RWPE2 (cell line): ENCODE data around the gene USP21.

Experiments used
- ATAC-seq: fragments of 200-7000 bp; cut with Tn5 transposase; 3 replicates; pipeline ENCODE4 v1.9.1; 2021; ENCODE audit warnings: low read depth
- DNase-seq: peaks from one replicate; pipeline ENCODE4 v3.0.0-alpha.2; 2020; ENCODE audit warnings: low spot score
- H3K27ac ChIP-seq: fragments of 450-650 bp; 2 replicates; pipeline ENCODE4 v1.5.1; 2017; ENCODE audit warnings: mild to moderate bottlenecking; ENCODE audit not compliant: poor library complexity, severe bottlenecking
- H3K27me3 ChIP-seq: fragments of 250-450 bp; sonication (Bioruptor Pico); 2 replicates; pipeline ENCODE4 v1.5.1; 2021; ENCODE audit warnings: mild to moderate bottlenecking, moderate library complexity; ENCODE audit not compliant: insufficient read depth, poor library complexity, severe bottlenecking
- H3K36me3 ChIP-seq: fragments of 250-450 bp; sonication (Bioruptor Pico); 2 replicates; pipeline ENCODE4 v1.5.1; 2020; ENCODE audit warnings: low read depth, mild to moderate bottlenecking, moderate library complexity
- H3K4me1 ChIP-seq: fragments of 250-450 bp; sonication (Bioruptor Pico); 2 replicates; pipeline ENCODE4 v1.5.1; 2021; ENCODE audit warnings: mild to moderate bottlenecking, moderate library complexity; ENCODE audit not compliant: insufficient read depth, poor library complexity, severe bottlenecking
- H3K4me3 ChIP-seq: fragments of 250-450 bp; sonication (Bioruptor Pico); 2 replicates; pipeline ENCODE4 v1.5.1; 2021; ENCODE audit warnings: mild to moderate bottlenecking, moderate library complexity; ENCODE audit not compliant: severe bottlenecking
- H3K9me3 ChIP-seq: fragments of 250-450 bp; sonication (Bioruptor Pico); 2 replicates; pipeline ENCODE4 v1.5.1; 2021; ENCODE audit warnings: mild to moderate bottlenecking, moderate library complexity; ENCODE audit not compliant: severe bottlenecking
- CTCF ChIP-seq: fragments of 450-650 bp; IDR thresholded peaks from one replicate; pipeline ENCODE4 v1.5.1; 2017; ENCODE audit warnings: mild to moderate bottlenecking, moderate library complexity; ENCODE audit not compliant: poor library complexity, severe bottlenecking

The USP21 gene

DNA sequence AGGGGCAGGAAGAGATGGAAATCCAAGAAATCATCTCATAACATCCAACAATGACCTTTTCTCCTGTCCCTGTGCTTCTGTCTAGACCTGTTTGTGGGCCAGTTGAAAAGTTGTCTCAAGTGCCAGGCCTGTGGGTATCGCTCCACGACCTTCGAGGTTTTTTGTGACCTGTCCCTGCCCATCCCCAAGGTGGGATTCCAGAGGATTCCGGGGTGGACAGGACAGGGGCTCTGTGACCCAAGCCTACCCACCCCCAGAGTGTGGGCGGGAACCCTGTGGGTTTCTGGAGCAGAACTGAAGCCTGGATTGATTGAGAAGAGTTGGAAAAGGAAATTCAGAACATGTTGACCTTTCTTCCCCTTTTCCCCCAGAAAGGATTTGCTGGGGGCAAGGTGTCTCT is 4.5 kb downstream of the USP21 start:
- no peak for TF ChIP-seq CTCF
- no peaks in the 10 kb centered on the region for H3K4me1 ChIP-seq
- H3K36me3 ChIP-seq = peaks cover 20% of the 10 kb centered on the region
- H3K9me3 ChIP-seq = no peaks in the 10 kb centered on the region
- no peak overlapping the region for H3K27ac ChIP-seq
- no peak overlapping the region for H3K4me3 ChIP-seq
- no peaks in the 10 kb centered on the region for H3K27me3 ChIP-seq
- ATAC-seq (no peak), DNase-seq (no peak)

GRCh38 chr1:161164901-161165610 is 5.8 kb downstream of the USP21 start:
- no peaks in the 10 kb centered on the region for H3K27me3 ChIP-seq
- H3K9me3 ChIP-seq = no peaks in the 10 kb centered on the region
- peaks cover 20% of the 10 kb centered on the region for H3K36me3 ChIP-seq
- H3K4me1 ChIP-seq = no peaks in the 10 kb centered on the region
- H3K4me3 ChIP-seq = no peak overlapping the region
- DNase-seq (no peak), ATAC-seq (no peak)
- peak overlapping the region; percentile 28 for H3K27ac ChIP-seq
- TF ChIP-seq CTCF = no peak

DNA sequence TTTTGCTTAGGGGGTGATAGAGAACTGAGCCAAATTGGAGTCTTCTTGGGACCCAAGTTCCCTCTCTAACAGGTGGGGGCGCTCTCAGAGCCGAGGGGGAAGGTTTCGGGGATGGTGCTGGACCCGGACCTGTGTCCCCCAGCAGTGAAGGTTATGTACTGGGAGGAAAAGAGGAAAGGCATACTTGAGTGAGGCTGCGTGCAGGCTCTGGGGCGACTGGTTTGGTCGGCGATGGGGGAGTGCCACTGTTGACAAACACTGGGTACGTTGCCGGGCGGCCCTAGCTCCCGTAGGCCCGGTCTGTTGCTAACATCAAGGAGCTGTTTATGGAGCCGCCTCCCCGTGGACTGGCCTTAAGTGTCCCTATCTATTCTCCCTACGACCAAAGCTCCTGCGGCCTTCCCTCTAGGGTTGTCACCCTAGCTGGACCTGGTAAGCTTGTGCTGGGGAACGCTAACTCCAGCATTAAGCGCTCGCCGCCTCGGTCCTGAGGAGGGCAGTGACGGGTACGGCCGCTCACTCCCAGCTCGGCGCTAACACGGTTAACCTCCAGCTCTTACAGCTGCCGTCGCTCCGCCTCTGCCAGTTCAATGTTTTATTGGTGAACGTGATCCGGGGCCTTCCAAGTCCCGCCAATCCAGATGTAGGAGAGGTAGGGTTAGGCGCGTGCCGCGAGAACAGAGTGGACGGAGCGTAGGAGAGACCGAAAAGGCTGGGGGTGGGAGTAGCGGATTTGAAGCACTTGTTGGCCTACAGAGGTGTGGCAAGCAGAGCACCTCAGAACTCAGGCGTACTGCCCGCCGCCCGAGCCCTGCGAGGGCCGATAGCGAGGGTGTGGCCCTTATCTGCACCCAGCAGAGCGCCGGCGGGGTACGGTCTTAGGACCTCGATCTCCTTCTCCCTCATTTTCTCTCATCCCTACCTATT is 6.7 kb downstream of the USP21 start, which contains the start of gene PPOX:
Gene PPOX (plus strand): TSS at position 685 of the 927 bp plus-strand sequence. CDS start 422 bp downstream, outside the sequence.
- peaks cover 21% of the 10 kb centered on the region for H3K36me3 ChIP-seq
- no peaks in the 10 kb centered on the region for H3K9me3 ChIP-seq
- H3K4me3 ChIP-seq = peak within 1 kb of the TSS; percentile 61
- H3K27ac ChIP-seq = peak within 1 kb of the TSS; percentile 28
- no peaks in the 10 kb centered on the region for H3K4me1 ChIP-seq
- DNase-seq (peak; percentile 97), ATAC-seq (peak; percentile 95)
- peak; percentile 46 for TF ChIP-seq CTCF
- no peaks in the 10 kb centered on the region for H3K27me3 ChIP-seq

DNA sequence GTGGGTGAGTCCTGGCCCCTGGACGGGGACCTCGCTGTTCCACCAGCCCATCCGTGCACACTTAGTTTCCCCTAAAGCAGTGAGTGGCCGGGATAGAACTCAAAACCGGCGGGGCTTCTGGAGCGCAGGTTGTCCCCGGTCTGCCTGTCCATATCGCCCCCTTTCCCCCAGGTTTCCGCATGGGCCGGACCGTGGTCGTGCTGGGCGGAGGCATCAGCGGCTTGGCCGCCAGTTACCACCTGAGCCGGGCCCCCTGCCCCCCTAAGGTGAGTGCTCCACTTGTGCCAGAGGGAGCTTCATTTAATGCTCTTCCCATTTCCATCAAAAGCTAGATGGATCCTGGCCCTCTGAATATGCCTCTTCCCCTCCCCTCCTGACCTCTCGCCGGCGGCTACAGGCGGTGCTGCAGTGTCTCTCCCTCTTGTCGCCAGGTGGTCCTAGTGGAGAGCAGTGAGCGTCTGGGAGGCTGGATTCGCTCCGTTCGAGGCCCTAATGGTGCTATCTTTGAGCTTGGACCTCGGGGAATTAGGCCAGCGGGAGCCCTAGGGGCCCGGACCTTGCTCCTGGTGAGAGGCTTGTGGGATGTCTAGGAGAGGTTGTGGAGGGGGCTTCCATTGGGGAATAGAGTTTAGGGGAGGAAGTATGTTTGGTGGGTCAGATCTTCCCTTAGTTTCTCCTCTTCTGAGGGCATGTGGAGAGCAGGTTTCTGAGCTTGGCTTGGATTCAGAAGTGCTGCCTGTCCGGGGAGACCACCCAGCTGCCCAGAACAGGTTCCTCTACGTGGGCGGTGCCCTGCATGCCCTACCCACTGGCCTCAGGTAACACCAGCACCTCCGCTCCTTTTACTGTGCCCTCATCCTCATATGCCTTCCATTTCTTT is 7.6 kb downstream of the USP21 start:
- Histone ChIP-seq H3K4me3 (peak overlapping the region; percentile 61), H3K4me1 (no peaks in the 10 kb centered on the region), H3K27ac (peak overlapping the region; percentile 28), H3K9me3 (no peaks in the 10 kb centered on the region), H3K27me3 (no peaks in the 10 kb centered on the region), H3K36me3 (peaks cover 26% of the 10 kb centered on the region)
- DNase-seq (no peak), ATAC-seq (no peak; the same call in 2 of the 3 replicates)
- TF ChIP-seq CTCF = no peak
